ENCODE data around the gene F2. TPM values are rescaled to one million over a fixed set of nuclear protein-coding genes. Genes with fewer than 3 reads are reported as not detected.

Gene F2
- total RNA-seq = 0.16 TPM in 1 of 2 replicates, not detected in the other

DNA sequence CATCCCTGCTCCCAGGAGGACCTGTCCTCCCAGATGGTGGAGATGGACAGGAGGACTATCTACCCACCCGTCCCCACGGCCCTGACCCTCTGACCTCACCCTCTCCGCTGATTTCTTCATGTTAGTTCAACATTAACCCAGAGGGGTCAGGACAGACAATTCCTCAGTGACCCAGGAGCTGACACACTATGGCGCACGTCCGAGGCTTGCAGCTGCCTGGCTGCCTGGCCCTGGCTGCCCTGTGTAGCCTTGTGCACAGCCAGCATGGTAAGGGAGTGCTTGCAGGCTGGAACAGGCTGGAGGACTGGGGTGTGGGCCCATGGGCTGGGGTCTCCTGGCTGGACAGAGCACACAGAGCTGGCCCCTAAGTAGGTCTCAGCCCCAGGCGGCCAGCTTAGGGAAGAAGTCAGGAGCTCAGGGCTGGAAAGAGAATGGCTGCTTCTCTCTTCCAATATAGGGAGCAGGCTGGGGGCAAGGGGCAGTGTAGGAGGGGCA lies at the start of gene F2:
F2 (plus strand) TSS at position 166 of the 495 bp plus-strand sequence; CDS start at position 189, 23 bp downstream.

DNA sequence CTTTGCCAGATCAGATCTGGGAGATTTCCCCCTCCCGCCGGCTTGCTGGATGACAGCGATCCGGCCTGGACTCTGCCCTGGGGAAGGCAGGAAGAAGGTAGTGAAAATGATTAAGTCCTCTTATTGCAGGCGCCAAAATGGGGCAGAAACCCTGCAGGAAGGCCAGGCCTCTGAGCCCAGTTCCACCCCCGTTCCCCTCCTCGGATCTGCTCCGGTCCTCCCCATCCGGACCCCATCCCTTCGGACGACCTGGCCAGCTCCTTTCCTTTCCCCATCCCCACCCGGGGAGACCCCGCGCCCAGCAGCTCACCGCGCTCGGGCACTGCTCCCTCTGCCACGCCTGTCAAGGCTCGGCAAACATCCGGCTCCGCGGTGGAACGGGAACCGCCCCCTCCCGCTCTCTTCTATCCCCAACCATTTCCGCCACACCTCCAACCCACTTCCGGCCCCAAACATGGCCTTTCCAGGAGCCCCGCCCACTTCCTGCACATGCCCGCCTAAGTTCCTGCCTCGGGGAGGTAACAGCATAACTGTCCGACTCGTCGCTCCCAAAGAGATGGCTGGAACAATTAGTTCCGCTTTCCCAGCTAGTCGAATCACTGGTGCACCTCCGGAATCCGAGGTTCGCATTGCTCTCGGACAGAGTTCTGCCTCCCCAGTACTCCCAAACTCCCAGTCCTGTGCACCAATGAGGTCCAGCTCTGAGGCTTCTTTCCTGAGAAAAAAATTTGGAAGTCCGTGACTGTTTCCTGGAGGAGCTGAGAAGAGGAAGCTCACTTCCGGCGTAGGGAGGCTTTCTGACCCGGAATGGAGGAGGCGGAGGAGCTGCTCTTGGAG lies 18.6 kb upstream of the F2 start, which contains the start of the genes ARHGAP1 and ZNF408:
ARHGAP1 (minus strand) TSS at position 379 of the 837 bp plus-strand sequence. CDS start 4,512 bp downstream, outside the sequence.
ZNF408 (plus strand) TSS at position 791 of the 837 bp plus-strand sequence; CDS start at position 808, 17 bp downstream.

Other genes with a start within 250 kb of the F2 start
- gene AMBRA1, start 125.2 kb upstream of the F2 start, total RNA-seq = 23.0 and 28.4 TPM in 2 replicates
- gene HARBI1, start 102.0 kb upstream of the F2 start, total RNA-seq = 3.9 and 5.2 TPM in 2 replicates
- gene ATG13, start 101.7 kb upstream of the F2 start, total RNA-seq = 55.5 and 58.8 TPM in 2 replicates
- 36.3 and 38.3 TPM in 2 replicates for gene ARHGAP1, start 18.6 kb upstream of the F2 start, total RNA-seq
- 5.0 and 6.2 TPM in 2 replicates for gene ZNF408, start 18.2 kb upstream of the F2 start, total RNA-seq
- gene CKAP5, start 127.1 kb downstream of the F2 start, total RNA-seq = 57.8 and 58.0 TPM in 2 replicates
- 3.0 and 3.2 TPM in 2 replicates for gene LRP4, start 199.3 kb downstream of the F2 start, total RNA-seq
- 13.2 and 13.4 TPM in 2 replicates for gene CSTPP1, start 217.5 kb downstream of the F2 start, total RNA-seq

Measured in bronchial smooth muscle cell (primary cell).